Peyer's patch (tissue), 4 donors: ENCODE measurements around the gene SGF29.

Experiments
- POLR2A ChIP-seq, 2 donors: fragments of 450-650 bp; IDR thresholded peaks; one replicate each; pipeline ENCODE4 v1.5.1; 2017; ENCODE audit warnings: antibody characterized with exemption in 2 of 2, mild to moderate bottlenecking in 2 of 2, moderate library complexity in 2 of 2
- TF ChIP-seq, protein P1 (sequence below), 6 experiments: fragments of 450-650 bp in 4 of 6; fragments of 200-600 bp in 2 of 6; sonication (generic) in 1 of 6; IDR thresholded peaks; one replicate each; pipeline ENCODE4 v1.5.1; 2017 to 2019; ENCODE audit warnings: antibody characterized with exemption in 6 of 6, mild to moderate bottlenecking in 3 of 6, moderate library complexity in 1 of 6

GRCh38 chr16:28563218-28563617 lies 9.5 kb downstream of the SGF29 start:
- TF ChIP-seq, protein P1, sequence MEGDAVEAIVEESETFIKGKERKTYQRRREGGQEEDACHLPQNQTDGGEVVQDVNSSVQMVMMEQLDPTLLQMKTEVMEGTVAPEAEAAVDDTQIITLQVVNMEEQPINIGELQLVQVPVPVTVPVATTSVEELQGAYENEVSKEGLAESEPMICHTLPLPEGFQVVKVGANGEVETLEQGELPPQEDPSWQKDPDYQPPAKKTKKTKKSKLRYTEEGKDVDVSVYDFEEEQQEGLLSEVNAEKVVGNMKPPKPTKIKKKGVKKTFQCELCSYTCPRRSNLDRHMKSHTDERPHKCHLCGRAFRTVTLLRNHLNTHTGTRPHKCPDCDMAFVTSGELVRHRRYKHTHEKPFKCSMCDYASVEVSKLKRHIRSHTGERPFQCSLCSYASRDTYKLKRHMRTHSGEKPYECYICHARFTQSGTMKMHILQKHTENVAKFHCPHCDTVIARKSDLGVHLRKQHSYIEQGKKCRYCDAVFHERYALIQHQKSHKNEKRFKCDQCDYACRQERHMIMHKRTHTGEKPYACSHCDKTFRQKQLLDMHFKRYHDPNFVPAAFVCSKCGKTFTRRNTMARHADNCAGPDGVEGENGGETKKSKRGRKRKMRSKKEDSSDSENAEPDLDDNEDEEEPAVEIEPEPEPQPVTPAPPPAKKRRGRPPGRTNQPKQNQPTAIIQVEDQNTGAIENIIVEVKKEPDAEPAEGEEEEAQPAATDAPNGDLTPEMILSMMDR (IDR thresholded peaks at IDR 0.05): no peak
- no peak for TF ChIP-seq POLR2A (IDR thresholded peaks at IDR 0.05)
